ENCODE measurements around the gene ERCC4.

ERCC4 gene

DNA sequence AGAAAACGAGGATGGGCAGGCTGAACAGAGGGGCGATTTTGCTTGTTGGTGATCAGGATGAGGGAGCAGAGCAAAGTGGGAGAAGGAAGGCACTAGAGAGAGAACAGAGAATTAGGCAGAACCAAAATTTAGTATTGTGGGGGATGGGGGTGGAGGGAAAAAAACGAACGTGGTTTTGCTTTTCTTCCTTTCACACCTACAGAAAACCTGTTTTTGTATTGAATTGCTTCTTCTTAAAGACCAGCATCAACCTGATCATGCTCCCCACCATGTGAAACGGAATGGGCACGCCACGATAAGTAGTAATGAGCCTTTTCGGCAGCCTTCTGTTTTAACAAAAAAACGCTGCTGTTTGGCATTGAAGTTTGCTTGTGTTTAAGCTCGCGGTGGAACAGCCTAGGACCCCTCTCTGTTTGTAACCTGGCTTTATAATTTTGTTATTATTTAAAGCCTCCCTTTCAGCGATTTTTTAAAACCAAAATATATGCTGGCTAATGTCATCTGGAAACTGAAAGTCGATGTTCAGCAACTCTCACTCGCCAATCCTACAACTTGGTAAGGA lies 36.8 kb downstream of the ERCC4 start:
- Histone ChIP-seq H3K9ac (ENCODE audit: low read depth, low read length) (no peak overlapping the region), H3K27me3 (ENCODE audit: control insufficient read depth, insufficient read depth, low read length) (no peaks in the 10 kb centered on the region), H3K4me1 (ENCODE audit: control insufficient read depth, insufficient read depth, low read length) (peaks cover 13% of the 10 kb centered on the region), H3K4me3 (ENCODE audit: low read depth, low read length) (no peak overlapping the region), H3K36me3 (ENCODE audit: control insufficient read depth, insufficient read depth, low read length) (no peaks in the 10 kb centered on the region), H3K9me3 (ENCODE audit: control insufficient read depth, insufficient read depth, low read length) (no peaks in the 10 kb centered on the region)

DNA sequence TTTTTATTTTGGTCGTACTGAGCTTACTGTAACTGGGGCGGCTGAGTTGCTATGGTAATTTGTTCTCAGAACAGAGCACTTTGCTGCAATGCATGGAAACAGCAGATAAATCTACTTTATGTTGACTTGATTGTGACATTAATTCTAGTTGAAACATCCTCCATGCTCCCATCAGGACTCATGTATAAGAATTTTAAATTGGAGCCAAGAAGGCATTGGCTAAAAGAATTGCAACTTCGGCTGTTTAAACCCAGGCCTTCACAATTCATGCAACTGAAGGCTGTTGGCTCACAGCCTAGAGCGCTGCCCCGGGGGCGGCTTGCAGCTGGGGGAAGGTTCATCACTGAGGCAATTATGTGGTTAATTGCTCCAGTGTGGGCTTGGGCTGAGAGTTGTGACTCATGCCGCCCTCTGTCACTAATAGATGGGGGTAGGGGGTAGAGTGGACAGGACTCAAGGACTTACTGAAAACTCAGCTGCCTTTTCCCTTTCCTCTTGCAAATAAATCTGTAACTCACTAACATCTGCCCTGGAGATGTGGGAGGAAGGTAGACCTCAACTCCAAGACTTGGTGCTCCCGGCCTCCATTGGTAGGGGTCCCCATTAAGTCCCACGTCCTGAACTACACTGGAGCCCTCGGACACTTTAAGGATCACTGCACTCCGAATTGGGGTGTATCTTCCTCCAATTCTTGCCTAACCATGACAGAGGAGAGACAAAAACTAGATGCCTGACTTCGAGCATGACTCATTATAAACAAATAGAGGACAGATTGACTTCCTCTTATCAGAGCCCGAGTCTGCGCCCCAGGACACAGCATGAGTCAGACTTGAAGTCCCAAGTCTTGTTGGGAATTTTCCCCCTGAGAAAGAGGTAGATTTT lies 37.5 kb downstream of the ERCC4 start:
- Histone ChIP-seq H3K9ac (ENCODE audit: low read depth, low read length) (no peak overlapping the region), H3K36me3 (ENCODE audit: control insufficient read depth, insufficient read depth, low read length) (no peaks in the 10 kb centered on the region), H3K4me1 (ENCODE audit: control insufficient read depth, insufficient read depth, low read length) (peaks cover 13% of the 10 kb centered on the region), H3K9me3 (ENCODE audit: control insufficient read depth, insufficient read depth, low read length) (no peaks in the 10 kb centered on the region), H3K27me3 (ENCODE audit: control insufficient read depth, insufficient read depth, low read length) (no peaks in the 10 kb centered on the region), H3K4me3 (ENCODE audit: low read depth, low read length) (no peak overlapping the region)

DNA sequence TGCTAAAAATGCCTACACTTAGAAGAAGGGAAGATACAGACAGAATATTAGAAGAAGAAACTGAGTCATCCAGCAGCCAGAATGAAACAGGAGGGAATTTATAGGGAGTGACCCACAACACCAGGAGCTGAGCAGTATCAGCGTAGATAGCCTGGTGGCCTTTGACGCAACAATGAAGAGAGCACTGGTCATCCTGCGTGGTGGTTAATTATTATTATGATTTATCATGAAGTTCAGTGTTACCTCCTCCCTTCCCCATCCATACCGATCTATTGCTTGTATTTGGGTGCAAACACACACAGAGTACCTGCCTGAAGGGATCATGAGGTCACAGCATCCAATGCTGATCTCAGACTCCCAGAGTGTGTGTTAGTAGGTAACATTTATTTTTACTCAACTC lies 38.5 kb downstream of the ERCC4 start:
- Histone ChIP-seq H3K9me3 (ENCODE audit: control insufficient read depth, insufficient read depth, low read length) (no peaks in the 10 kb centered on the region), H3K4me3 (ENCODE audit: low read depth, low read length) (no peak overlapping the region), H3K4me1 (ENCODE audit: control insufficient read depth, insufficient read depth, low read length) (peaks cover 13% of the 10 kb centered on the region), H3K36me3 (ENCODE audit: control insufficient read depth, insufficient read depth, low read length) (no peaks in the 10 kb centered on the region), H3K9ac (ENCODE audit: low read depth, low read length) (no peak overlapping the region), H3K27me3 (ENCODE audit: control insufficient read depth, insufficient read depth, low read length) (no peaks in the 10 kb centered on the region)

DNA sequence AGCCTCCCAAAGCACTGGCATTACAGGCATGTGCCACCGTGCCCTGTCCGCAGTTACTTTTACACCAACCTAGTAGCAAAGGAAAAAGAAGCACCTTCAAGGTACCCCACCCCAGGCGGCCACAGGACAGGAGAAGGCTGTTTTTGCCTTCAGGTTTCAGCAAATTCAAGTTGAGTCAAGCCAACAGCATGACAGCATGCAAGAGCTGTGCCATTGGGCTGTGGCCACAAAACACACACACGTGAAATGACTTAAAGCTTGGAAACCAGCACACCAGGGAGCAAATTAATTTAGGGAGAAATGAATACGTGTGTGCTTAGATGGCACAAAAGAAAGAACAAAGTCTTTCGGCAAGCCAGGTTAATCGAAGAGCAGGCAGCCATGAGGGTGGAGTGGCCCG lies 39.7 kb downstream of the ERCC4 start:
- Histone ChIP-seq H3K36me3 (ENCODE audit: control insufficient read depth, insufficient read depth, low read length) (no peaks in the 10 kb centered on the region), H3K9ac (ENCODE audit: low read depth, low read length) (no peak overlapping the region), H3K9me3 (ENCODE audit: control insufficient read depth, insufficient read depth, low read length) (no peaks in the 10 kb centered on the region), H3K27me3 (ENCODE audit: control insufficient read depth, insufficient read depth, low read length) (no peaks in the 10 kb centered on the region), H3K4me1 (ENCODE audit: control insufficient read depth, insufficient read depth, low read length) (peaks cover 13% of the 10 kb centered on the region), H3K4me3 (ENCODE audit: low read depth, low read length) (no peak overlapping the region)

DNA sequence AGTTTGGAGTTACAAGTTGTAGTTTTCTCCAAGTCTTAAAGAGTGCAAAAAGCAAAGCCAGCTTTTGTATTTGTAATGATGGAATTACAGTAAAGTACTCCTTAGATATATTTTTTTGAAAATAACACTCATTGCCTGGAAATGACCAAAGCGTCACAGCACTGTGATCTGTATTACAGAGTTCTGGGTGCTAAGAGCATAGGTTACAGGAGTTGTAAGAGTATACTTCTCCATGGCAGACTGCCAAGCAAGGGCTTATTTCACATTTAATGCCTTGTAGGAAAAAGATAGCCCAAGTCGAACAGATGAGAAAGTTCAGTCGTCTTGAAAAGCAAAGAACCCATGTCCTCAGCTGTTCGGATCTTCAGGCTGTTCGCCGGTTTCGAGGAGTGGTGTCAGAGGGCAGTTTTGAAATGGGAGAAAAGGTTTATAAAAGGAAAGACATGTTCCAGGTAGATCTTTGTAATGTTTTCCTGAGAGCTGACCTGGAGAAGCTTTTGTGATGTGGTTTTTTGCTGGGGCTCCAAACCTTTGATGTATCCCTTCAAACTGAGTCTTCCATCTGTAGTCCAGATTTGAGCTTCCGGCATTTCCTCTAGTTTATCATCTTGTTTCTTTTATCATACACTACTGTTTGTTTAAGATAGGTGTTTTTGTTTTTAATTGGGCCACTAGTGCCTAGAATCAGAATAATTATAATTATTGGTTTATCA lies 41.3 kb downstream of the ERCC4 start:
- no peaks in the 10 kb centered on the region for H3K27me3 ChIP-seq (ENCODE audit: control insufficient read depth, insufficient read depth, low read length)
- H3K4me1 ChIP-seq (ENCODE audit: control insufficient read depth, insufficient read depth, low read length): peaks cover 13% of the 10 kb centered on the region
- H3K4me3 ChIP-seq (ENCODE audit: low read depth, low read length): no peak overlapping the region
- no peaks in the 10 kb centered on the region for H3K9me3 ChIP-seq (ENCODE audit: control insufficient read depth, insufficient read depth, low read length)
- no peak overlapping the region for H3K9ac ChIP-seq (ENCODE audit: low read depth, low read length)
- H3K36me3 ChIP-seq (ENCODE audit: control insufficient read depth, insufficient read depth, low read length): no peaks in the 10 kb centered on the region

DNA sequence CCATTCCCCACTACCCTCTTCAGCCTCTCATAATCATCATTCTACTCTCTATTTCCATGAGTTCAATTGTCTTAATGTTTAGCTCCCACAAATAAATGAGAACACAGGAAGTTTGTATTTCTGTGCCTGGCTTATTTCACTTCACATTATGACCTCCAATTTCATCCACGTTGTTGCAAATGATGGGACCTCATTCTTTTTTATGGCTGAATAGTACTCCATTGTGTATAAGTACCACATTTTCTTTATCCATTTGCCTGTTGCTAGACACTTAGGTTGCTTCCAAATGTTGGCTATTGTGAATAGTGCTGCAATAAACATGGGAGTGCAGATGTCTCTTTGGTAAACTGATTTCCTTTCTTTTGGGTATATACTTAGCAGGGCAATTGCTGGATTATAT lies 42.3 kb downstream of the ERCC4 start:
- Histone ChIP-seq H3K9ac (ENCODE audit: low read depth, low read length) (no peak overlapping the region), H3K36me3 (ENCODE audit: control insufficient read depth, insufficient read depth, low read length) (no peaks in the 10 kb centered on the region), H3K9me3 (ENCODE audit: control insufficient read depth, insufficient read depth, low read length) (no peaks in the 10 kb centered on the region), H3K4me1 (ENCODE audit: control insufficient read depth, insufficient read depth, low read length) (peaks cover 8% of the 10 kb centered on the region), H3K4me3 (ENCODE audit: low read depth, low read length) (no peak overlapping the region), H3K27me3 (ENCODE audit: control insufficient read depth, insufficient read depth, low read length) (no peaks in the 10 kb centered on the region)

DNA sequence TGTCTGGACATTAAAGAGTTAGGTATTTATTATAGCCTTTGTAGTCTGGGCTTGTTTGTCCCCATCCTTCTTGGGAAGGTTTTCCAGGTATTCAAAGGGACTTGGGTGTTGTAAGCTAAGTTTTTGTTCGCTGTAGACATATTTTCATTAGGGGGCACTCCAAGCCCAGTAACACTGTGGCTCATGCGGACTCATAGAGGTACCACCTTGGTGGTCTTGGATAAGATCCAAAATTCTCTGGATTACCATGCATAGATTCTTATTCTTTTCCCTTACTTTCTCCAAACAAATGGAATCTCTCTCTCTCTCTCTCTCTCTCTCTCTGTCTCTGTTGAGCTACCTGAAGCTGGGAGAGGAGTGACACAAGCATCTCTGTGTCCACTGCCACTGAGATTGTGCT lies 48.9 kb downstream of the ERCC4 start:
- H3K36me3 ChIP-seq (ENCODE audit: control insufficient read depth, insufficient read depth, low read length): no peaks in the 10 kb centered on the region
- H3K4me3 ChIP-seq (ENCODE audit: low read depth, low read length): no peak overlapping the region
- H3K9me3 ChIP-seq (ENCODE audit: control insufficient read depth, insufficient read depth, low read length): no peaks in the 10 kb centered on the region
- no peaks in the 10 kb centered on the region for H3K4me1 ChIP-seq (ENCODE audit: control insufficient read depth, insufficient read depth, low read length)
- H3K9ac ChIP-seq (ENCODE audit: low read depth, low read length): no peak overlapping the region
- no peaks in the 10 kb centered on the region for H3K27me3 ChIP-seq (ENCODE audit: control insufficient read depth, insufficient read depth, low read length)

DNA sequence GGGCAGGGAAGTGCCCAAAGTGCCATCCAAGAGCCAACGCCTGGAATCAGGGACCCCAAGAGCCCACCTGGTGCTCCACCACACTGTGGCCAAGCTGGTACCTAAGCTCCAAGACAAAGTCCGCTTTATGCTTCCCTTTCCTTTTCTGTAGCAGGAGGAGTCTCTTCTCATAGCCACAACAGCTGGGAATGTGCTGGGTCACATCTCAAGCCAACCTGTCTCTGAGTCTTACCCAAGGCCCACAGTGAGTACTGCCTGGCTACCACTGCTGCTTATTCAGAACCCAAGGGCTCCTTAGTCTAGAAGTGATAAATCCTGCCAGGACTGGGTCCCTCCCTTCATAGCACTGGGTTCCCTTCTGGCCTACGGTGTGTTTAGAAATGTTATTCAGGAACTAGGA lies 49.8 kb downstream of the ERCC4 start:
- Histone ChIP-seq H3K27me3 (ENCODE audit: control insufficient read depth, insufficient read depth, low read length) (no peaks in the 10 kb centered on the region), H3K9ac (ENCODE audit: low read depth, low read length) (no peak overlapping the region), H3K4me3 (ENCODE audit: low read depth, low read length) (no peak overlapping the region), H3K9me3 (ENCODE audit: control insufficient read depth, insufficient read depth, low read length) (no peaks in the 10 kb centered on the region), H3K36me3 (ENCODE audit: control insufficient read depth, insufficient read depth, low read length) (no peaks in the 10 kb centered on the region), H3K4me1 (ENCODE audit: control insufficient read depth, insufficient read depth, low read length) (no peaks in the 10 kb centered on the region)

DNA sequence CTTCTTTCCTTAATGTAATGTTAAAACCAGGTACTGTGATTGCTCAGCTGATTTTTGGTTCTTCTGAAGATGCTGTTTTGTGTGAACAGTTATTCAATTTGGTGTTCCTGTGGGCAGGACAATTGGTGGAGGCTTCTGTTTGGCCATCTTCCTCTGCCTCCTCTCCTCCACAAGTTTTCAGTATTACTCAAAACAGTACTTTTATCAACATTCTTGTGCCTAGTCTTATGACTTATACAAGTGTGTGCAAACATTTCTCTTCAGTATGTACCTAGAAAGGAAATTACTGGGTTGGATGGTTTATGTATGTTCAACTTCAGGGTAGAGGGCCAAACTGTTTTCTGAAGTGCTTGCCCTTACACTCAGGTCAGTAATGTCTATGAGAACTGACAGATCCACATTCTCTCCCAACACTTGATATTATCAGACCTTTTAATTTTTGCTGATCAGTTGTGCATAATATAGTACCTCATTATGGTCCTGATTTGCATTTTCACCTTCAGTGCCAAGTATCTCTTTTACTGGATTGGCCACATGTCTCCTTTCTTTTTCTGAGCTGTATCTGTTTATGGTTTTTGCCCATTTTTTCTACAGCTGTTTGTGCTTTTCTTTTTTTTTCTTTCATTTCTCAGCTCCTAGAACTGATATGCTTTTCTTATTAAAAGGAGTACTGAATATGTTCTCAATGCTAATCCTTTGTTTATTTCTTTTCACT lies 50.9 kb downstream of the ERCC4 start:
- H3K9me3 ChIP-seq (ENCODE audit: control insufficient read depth, insufficient read depth, low read length): no peaks in the 10 kb centered on the region
- H3K27me3 ChIP-seq (ENCODE audit: control insufficient read depth, insufficient read depth, low read length): no peaks in the 10 kb centered on the region
- H3K4me3 ChIP-seq (ENCODE audit: low read depth, low read length): no peak overlapping the region
- no peaks in the 10 kb centered on the region for H3K4me1 ChIP-seq (ENCODE audit: control insufficient read depth, insufficient read depth, low read length)
- H3K36me3 ChIP-seq (ENCODE audit: control insufficient read depth, insufficient read depth, low read length): no peaks in the 10 kb centered on the region
- H3K9ac ChIP-seq (ENCODE audit: low read depth, low read length): no peak overlapping the region

DNA sequence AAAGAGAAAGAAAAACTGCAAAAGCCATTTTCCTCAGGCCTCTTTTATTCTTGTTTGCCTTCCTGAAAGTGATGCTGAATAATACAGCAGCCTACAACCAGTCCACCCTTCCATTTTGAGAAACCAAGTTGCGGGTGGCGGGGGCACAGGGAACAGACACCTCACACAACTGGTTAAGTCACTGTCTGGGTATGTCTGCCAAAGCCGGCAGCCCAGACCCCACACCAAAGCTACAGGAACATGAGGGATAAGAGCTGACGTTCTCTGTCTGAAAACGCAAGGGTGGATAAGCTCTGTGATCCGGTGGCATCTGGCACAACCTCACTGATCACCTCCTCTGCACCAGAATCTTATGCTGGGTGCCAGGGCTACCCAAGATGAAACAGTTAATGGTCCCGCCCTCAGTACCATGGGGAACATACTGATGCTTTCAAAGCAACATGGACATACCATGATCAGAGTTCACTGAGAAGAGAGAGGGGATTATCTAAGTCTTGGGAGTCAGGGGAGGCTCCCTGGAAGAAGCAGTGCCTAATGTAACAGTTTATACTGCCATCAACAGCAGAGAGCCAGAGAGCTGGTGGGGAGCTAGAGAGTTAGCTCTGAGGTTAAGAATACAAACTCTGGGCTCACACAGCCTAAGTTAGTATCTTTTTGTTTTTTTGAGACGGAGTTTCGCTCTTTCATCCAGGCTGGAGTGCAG lies 53.5 kb downstream of the ERCC4 start:
- H3K9ac ChIP-seq (ENCODE audit: low read depth, low read length): no peak overlapping the region
- no peaks in the 10 kb centered on the region for H3K9me3 ChIP-seq (ENCODE audit: control insufficient read depth, insufficient read depth, low read length)
- no peaks in the 10 kb centered on the region for H3K4me1 ChIP-seq (ENCODE audit: control insufficient read depth, insufficient read depth, low read length)
- H3K36me3 ChIP-seq (ENCODE audit: control insufficient read depth, insufficient read depth, low read length): no peaks in the 10 kb centered on the region
- no peaks in the 10 kb centered on the region for H3K27me3 ChIP-seq (ENCODE audit: control insufficient read depth, insufficient read depth, low read length)
- no peak overlapping the region for H3K4me3 ChIP-seq (ENCODE audit: low read depth, low read length)

DNA sequence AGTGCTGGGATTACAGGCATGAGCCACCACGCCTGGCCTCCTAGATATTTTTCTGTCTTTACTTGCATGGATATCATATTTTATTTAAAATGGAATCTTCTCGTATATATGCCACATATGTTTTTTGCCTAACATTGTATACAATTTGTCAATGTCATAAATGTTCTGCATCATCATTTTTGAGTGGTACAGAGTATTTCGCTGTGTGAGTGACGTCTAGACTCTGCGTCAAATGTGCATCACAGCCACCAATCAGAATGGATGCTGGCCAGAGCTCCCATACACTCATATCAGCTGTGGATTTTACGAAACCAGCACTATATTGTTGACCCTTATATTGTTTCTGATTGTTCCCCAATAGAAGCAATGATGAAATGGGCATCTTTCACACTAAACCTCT lies 57.2 kb downstream of the ERCC4 start:
- Histone ChIP-seq H3K9ac (ENCODE audit: low read depth, low read length) (no peak overlapping the region), H3K4me1 (ENCODE audit: control insufficient read depth, insufficient read depth, low read length) (no peaks in the 10 kb centered on the region), H3K4me3 (ENCODE audit: low read depth, low read length) (no peak overlapping the region), H3K27me3 (ENCODE audit: control insufficient read depth, insufficient read depth, low read length) (no peaks in the 10 kb centered on the region), H3K36me3 (ENCODE audit: control insufficient read depth, insufficient read depth, low read length) (no peaks in the 10 kb centered on the region), H3K9me3 (ENCODE audit: control insufficient read depth, insufficient read depth, low read length) (no peaks in the 10 kb centered on the region)

All from iPS-15b (cell line).